ENCODE measurements around the gene PTPRN2.

DNA sequence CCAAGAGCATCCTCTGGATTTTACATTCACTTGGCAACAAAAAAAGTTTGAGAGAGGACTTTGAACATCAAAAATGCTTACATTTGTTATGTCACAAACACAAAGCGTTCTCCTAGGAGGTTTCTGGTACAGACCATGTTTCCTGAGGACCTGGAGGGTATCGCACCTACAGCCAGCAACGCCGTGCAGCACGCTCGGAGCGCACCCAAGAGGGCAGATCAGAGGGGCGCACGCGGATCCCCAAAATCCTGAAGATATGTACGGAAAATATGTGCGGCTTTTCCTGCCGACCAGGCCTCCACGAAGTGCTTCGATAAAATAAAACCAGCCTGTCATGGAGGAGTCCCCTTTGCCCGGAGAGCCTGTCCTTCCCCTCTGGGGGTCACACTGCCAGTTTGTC lies 796.0 kb downstream of the PTPRN2 start:
- TF ChIP-seq, protein P1, sequence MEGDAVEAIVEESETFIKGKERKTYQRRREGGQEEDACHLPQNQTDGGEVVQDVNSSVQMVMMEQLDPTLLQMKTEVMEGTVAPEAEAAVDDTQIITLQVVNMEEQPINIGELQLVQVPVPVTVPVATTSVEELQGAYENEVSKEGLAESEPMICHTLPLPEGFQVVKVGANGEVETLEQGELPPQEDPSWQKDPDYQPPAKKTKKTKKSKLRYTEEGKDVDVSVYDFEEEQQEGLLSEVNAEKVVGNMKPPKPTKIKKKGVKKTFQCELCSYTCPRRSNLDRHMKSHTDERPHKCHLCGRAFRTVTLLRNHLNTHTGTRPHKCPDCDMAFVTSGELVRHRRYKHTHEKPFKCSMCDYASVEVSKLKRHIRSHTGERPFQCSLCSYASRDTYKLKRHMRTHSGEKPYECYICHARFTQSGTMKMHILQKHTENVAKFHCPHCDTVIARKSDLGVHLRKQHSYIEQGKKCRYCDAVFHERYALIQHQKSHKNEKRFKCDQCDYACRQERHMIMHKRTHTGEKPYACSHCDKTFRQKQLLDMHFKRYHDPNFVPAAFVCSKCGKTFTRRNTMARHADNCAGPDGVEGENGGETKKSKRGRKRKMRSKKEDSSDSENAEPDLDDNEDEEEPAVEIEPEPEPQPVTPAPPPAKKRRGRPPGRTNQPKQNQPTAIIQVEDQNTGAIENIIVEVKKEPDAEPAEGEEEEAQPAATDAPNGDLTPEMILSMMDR (conservative IDR thresholded peaks at IDR 0.05): no peak
- no peak for TF ChIP-seq EZH2 (IDR thresholded peaks at IDR 0.05; ENCODE audit: low read depth)

Measured in PC-9 (cell line).